SK-N-SH treated with all-trans-retinoic acid at 6 μM for 48 hours (cell line): ENCODE results near the gene DCLK1.
A peak's percentile ranks its signal among the peaks of the same experiment; 100 is the strongest.

ENCODE experiments used
- ATAC-seq: fragments of 200-7000 bp; cut with Tn5 transposase; 3 replicates; pipeline ENCODE4 v1.9.1; 2020; ENCODE audit warnings: mild to moderate bottlenecking, moderate library complexity
- BACH2 ChIP-seq: fragments of 250-450 bp; sonication (Bioruptor Pico); IDR thresholded peaks from 2 replicates; pipeline ENCODE4 v1.9.0; 2021; ENCODE audit warnings: mild to moderate bottlenecking, borderline replicate concordance
- ESRRG ChIP-seq: fragments of 250-450 bp; sonication (Bioruptor Pico); IDR thresholded peaks from 2 replicates; pipeline ENCODE4 v1.6.1; 2021; ENCODE audit warnings: mild to moderate bottlenecking
- GLIS3 ChIP-seq: fragments of 250-450 bp; sonication (Bioruptor Pico); IDR thresholded peaks from 2 replicates; pipeline ENCODE4 v1.5.0; 2020; ENCODE audit warnings: mild to moderate bottlenecking, moderate library complexity
- PPARA ChIP-seq: fragments of 250-450 bp; sonication (Bioruptor Pico); IDR thresholded peaks from 2 replicates; pipeline ENCODE4 v1.5.0; 2020; ENCODE audit warnings: mild to moderate bottlenecking, borderline replicate concordance
- RARB ChIP-seq: fragments of 250-450 bp; sonication (Bioruptor Pico); IDR thresholded peaks from 2 replicates; pipeline ENCODE4 v1.8.0; 2021; ENCODE audit warnings: mild to moderate bottlenecking, moderate library complexity
- SNAI2 ChIP-seq: fragments of 250-450 bp; sonication (Bioruptor Pico); IDR thresholded peaks from 2 replicates; pipeline ENCODE4 v1.5.0; 2020; ENCODE audit warnings: mild to moderate bottlenecking, moderate library complexity
- TCF4 ChIP-seq: fragments of 250-450 bp; sonication (Bioruptor Pico); IDR thresholded peaks from 2 replicates; pipeline ENCODE4 v1.8.0; 2021; ENCODE audit warnings: mild to moderate bottlenecking, moderate library complexity, borderline replicate concordance
- TOX ChIP-seq: fragments of 250-450 bp; sonication (Bioruptor Pico); IDR thresholded peaks from 2 replicates; pipeline ENCODE4 v1.8.0; 2021; ENCODE audit warnings: mild to moderate bottlenecking, moderate library complexity, borderline replicate concordance
- ZC3H10 ChIP-seq: fragments of 250-450 bp; sonication (Bioruptor Pico); IDR thresholded peaks from 2 replicates; pipeline ENCODE4 v1.5.1; 2021; ENCODE audit warnings: mild to moderate bottlenecking, moderate library complexity
- ZFP3 ChIP-seq: fragments of 250-450 bp; sonication (Bioruptor Pico); IDR thresholded peaks from 2 replicates; pipeline ENCODE4 v1.5.0; 2020; ENCODE audit warnings: mild to moderate bottlenecking, moderate library complexity
- ZFP30 ChIP-seq: fragments of 450-650 bp; formaldehyde crosslinking; IDR thresholded peaks from 2 replicates; pipeline ENCODE4 v1.5.0; 2022; ENCODE audit warnings: mild to moderate bottlenecking, moderate library complexity
- ZNF565 ChIP-seq: fragments of 450-650 bp; formaldehyde crosslinking; conservative IDR thresholded peaks from 2 replicates; pipeline ENCODE4 v1.5.0; 2020; ENCODE audit warnings: low read depth, mild to moderate bottlenecking, moderate library complexity
- ZNF70 ChIP-seq: fragments of 450-650 bp; formaldehyde crosslinking; IDR thresholded peaks from 2 replicates; pipeline ENCODE4 v1.5.0; 2020; ENCODE audit warnings: mild to moderate bottlenecking, moderate library complexity
- ZNF8 ChIP-seq: fragments of 450-650 bp; formaldehyde crosslinking; IDR thresholded peaks from 2 replicates; pipeline ENCODE4 v1.5.0; 2020; ENCODE audit warnings: mild to moderate bottlenecking, moderate library complexity
- TF ChIP-seq, protein P1 (sequence below): fragments of 250-450 bp; sonication (Bioruptor Pico); IDR thresholded peaks from 2 replicates; pipeline ENCODE4 v1.8.0; 2021; ENCODE audit warnings: low read depth, mild to moderate bottlenecking, moderate library complexity, borderline replicate concordance
- TF ChIP-seq, protein P2 (sequence below): fragments of 250-450 bp; sonication (Bioruptor Pico); IDR thresholded peaks from 2 replicates; pipeline ENCODE4 v1.5.1; 2020; ENCODE audit warnings: low read depth, mild to moderate bottlenecking, moderate library complexity
- TF ChIP-seq, protein P3 (sequence below): fragments of 250-450 bp; sonication (Bioruptor Pico); IDR thresholded peaks from 2 replicates; pipeline ENCODE4 v1.5.1; 2021; ENCODE audit warnings: mild to moderate bottlenecking, moderate library complexity
- TF ChIP-seq, protein P4 (sequence below): fragments of 250-450 bp; sonication (Bioruptor Pico); IDR thresholded peaks from 2 replicates; pipeline ENCODE4 v1.8.0; 2020; ENCODE audit warnings: mild to moderate bottlenecking, moderate library complexity, borderline replicate concordance
- TF ChIP-seq, protein P5 (sequence below): fragments of 250-450 bp; sonication (Bioruptor Pico); IDR thresholded peaks from 2 replicates; pipeline ENCODE4 v1.5.0; 2020; ENCODE audit warnings: mild to moderate bottlenecking, moderate library complexity

DCLK1 gene

DNA sequence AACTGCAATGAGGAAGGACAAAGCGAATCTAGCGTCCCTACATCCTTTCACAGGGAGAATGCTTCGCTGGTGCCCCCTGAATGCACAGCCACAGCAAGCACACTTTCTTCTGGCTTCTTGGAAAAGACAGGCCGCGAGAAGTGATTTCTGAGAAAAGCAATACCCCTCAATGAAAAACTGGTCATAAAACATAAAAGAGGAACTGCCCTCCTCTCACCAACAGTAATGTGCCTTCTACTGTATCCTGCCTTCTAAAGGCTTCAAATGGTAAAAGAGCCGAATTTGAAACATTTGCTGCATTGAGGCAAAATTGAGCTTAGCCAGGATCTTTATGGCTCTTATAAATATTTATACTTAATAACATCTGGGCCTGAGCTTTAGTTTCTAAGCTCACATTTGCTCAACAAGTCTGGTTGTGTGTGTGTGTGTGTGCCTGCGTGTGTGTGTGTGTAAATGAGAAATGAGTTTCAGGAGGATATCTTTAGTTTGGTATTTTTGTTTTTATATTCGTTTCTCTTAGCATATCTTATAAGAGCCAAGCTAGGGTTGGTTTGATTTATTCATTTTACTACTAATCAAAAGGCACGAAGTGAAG lies 408.6 kb downstream of the DCLK1 start:
- no peak for ATAC-seq
- TF ChIP-seq, protein P1, sequence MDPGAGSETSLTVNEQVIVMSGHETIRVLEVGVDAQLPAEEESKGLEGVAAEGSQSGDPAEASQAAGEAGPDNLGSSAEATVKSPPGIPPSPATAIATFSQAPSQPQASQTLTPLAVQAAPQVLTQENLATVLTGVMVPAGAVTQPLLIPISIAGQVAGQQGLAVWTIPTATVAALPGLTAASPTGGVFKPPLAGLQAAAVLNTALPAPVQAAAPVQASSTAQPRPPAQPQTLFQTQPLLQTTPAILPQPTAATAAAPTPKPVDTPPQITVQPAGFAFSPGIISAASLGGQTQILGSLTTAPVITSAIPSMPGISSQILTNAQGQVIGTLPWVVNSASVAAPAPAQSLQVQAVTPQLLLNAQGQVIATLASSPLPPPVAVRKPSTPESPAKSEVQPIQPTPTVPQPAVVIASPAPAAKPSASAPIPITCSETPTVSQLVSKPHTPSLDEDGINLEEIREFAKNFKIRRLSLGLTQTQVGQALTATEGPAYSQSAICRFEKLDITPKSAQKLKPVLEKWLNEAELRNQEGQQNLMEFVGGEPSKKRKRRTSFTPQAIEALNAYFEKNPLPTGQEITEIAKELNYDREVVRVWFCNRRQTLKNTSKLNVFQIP = no peak
- no peak for TF ChIP-seq GLIS3

DNA sequence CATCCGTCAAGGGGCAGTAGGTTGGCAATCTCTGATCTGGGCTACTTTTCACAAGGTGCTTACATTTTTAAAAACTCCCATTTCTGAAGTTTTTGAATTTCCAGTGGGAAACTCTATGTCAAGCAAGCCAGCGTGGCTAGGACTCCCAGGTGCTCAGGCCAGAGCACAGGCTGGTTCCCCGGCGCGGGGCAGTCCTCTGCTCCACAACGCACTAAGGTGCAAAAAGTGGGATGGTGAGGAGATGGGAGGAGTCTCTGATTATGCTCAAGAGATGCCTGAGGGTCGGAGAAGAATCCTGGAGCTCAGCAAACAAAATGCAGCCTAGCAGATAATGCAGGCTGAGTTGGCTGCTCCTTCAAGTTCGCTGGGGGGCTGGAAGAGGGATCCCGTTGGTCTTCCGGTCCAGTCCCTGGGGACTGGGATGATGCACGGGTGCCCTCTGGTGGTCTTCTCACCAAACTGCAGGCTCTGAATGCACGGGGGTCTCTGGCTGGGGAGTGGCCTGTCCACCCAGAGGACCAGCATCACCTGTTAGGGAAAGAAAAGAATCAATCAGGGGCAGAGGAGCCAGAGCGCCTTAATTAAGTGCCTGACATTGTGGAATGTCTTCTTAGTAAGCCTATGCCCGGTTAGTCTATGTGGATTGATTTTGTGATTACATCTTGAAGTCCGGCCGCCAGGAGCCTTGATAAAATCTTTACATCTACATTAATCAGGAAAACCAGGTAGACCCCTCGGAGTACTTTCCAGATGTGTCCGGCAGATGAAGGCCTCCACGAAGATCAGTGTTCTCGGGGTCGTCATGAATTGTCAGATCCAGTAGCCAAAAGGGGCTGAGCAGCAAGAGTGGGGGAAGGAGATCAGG lies 410.3 kb downstream of the DCLK1 start:
- no peak for TF ChIP-seq ESRRG (CRISPR knock-in tag)
- peak; percentile 23; the same call in 1 of the 2 replicates for TF ChIP-seq TCF4 (CRISPR knock-in tag)
- TF ChIP-seq SNAI2 (CRISPR knock-in tag) = 0 out of 2 replicates have a peak, but pooled peaks have one; percentile 8
- no peak for TF ChIP-seq ZNF565 (CRISPR knock-in tag)
- no peak for TF ChIP-seq ZFP30 (CRISPR knock-in tag)
- TF ChIP-seq ZFP3 (CRISPR knock-in tag) = no peak
- TF ChIP-seq ZNF8 (CRISPR knock-in tag) = no peak
- TF ChIP-seq, protein P1 = no peak
- TF ChIP-seq, protein P2, sequence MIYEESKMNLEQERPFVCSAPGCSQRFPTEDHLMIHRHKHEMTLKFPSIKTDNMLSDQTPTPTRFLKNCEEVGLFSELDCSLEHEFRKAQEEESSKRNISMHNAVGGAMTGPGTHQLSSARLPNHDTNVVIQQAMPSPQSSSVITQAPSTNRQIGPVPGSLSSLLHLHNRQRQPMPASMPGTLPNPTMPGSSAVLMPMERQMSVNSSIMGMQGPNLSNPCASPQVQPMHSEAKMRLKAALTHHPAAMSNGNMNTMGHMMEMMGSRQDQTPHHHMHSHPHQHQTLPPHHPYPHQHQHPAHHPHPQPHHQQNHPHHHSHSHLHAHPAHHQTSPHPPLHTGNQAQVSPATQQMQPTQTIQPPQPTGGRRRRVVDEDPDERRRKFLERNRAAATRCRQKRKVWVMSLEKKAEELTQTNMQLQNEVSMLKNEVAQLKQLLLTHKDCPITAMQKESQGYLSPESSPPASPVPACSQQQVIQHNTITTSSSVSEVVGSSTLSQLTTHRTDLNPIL (CRISPR knock-in tag) = no peak
- no peak for TF ChIP-seq BACH2 (CRISPR knock-in tag)
- TF ChIP-seq ZNF70 (CRISPR knock-in tag) = no peak
- no peak for TF ChIP-seq RARB (CRISPR knock-in tag)
- TF ChIP-seq, protein P3, sequence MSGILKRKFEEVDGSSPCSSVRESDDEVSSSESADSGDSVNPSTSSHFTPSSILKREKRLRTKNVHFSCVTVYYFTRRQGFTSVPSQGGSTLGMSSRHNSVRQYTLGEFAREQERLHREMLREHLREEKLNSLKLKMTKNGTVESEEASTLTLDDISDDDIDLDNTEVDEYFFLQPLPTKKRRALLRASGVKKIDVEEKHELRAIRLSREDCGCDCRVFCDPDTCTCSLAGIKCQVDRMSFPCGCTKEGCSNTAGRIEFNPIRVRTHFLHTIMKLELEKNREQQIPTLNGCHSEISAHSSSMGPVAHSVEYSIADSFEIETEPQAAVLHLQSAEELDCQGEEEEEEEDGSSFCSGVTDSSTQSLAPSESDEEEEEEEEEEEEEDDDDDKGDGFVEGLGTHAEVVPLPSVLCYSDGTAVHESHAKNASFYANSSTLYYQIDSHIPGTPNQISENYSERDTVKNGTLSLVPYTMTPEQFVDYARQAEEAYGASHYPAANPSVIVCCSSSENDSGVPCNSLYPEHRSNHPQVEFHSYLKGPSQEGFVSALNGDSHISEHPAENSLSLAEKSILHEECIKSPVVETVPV (CRISPR knock-in tag) = no peak
- ATAC-seq = peak; percentile 83

DNA sequence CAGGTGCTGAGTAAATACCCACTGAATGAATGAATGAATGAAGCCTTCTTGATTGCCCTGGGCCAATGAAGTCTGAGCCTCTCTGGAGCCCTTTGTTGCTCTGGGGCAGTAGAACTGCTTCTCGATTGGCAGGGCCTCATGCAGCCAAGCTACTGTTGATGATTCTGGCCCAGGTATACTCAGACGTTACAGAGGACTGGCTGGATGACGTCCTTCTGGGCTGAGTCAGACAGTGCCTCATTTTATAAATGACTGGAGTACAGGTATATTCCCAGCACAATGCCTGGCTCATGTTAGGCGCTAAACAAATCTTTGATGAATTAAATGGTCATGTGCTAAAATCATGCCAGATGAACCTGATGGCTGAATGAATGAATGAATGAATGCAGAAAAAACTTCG lies 410.9 kb downstream of the DCLK1 start:
- no peak for ATAC-seq
- TF ChIP-seq RARB (CRISPR knock-in tag) (no peak), ZNF70 (CRISPR knock-in tag) (no peak), ZNF8 (CRISPR knock-in tag) (no peak), ZFP30 (CRISPR knock-in tag) (no peak), ZC3H10 (no peak), PPARA (CRISPR knock-in tag) (no peak), BACH2 (CRISPR knock-in tag) (no peak), ZNF565 (CRISPR knock-in tag) (no peak), TOX (CRISPR knock-in tag) (no peak)
- TF ChIP-seq, protein P2 (CRISPR knock-in tag) = no peak
- TF ChIP-seq, protein P4, sequence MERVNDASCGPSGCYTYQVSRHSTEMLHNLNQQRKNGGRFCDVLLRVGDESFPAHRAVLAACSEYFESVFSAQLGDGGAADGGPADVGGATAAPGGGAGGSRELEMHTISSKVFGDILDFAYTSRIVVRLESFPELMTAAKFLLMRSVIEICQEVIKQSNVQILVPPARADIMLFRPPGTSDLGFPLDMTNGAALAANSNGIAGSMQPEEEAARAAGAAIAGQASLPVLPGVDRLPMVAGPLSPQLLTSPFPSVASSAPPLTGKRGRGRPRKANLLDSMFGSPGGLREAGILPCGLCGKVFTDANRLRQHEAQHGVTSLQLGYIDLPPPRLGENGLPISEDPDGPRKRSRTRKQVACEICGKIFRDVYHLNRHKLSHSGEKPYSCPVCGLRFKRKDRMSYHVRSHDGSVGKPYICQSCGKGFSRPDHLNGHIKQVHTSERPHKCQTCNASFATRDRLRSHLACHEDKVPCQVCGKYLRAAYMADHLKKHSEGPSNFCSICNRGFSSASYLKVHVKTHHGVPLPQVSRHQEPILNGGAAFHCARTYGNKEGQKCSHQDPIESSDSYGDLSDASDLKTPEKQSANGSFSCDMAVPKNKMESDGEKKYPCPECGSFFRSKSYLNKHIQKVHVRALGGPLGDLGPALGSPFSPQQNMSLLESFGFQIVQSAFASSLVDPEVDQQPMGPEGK (CRISPR knock-in tag) = no peak
- TF ChIP-seq, protein P5, sequence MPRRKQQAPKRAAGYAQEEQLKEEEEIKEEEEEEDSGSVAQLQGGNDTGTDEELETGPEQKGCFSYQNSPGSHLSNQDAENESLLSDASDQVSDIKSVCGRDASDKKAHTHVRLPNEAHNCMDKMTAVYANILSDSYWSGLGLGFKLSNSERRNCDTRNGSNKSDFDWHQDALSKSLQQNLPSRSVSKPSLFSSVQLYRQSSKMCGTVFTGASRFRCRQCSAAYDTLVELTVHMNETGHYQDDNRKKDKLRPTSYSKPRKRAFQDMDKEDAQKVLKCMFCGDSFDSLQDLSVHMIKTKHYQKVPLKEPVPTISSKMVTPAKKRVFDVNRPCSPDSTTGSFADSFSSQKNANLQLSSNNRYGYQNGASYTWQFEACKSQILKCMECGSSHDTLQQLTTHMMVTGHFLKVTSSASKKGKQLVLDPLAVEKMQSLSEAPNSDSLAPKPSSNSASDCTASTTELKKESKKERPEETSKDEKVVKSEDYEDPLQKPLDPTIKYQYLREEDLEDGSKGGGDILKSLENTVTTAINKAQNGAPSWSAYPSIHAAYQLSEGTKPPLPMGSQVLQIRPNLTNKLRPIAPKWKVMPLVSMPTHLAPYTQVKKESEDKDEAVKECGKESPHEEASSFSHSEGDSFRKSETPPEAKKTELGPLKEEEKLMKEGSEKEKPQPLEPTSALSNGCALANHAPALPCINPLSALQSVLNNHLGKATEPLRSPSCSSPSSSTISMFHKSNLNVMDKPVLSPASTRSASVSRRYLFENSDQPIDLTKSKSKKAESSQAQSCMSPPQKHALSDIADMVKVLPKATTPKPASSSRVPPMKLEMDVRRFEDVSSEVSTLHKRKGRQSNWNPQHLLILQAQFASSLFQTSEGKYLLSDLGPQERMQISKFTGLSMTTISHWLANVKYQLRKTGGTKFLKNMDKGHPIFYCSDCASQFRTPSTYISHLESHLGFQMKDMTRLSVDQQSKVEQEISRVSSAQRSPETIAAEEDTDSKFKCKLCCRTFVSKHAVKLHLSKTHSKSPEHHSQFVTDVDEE (CRISPR knock-in tag) = no peak
- TF ChIP-seq, protein P3 (CRISPR knock-in tag) = no peak
- TF ChIP-seq, protein P1 = no peak
